ENCODE results near the gene CAMK2B.

DNA sequence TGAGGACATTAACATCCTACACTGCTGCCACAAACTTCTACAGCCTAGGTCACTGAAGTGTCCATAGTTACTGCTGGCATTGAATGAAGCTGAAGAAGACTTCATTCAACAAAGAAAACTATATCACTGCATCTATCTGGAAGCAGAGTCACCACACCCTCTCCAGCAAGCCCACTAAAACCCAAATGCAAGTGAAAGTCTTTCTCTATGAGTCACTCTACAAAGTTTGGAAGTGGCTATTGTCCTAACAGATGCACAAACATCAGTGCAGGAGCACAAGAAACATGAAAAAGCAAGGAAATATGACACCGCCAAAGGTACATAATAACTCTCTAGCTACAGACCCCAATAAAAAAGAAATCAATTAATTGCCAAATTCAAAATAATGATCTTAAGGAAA lies 43.5 kb upstream of the CAMK2B start:
- TF ChIP-seq POLR2AphosphoS5 (IDR thresholded peaks at IDR 0.05): no peak
- no peak for TF ChIP-seq EP300 (IDR thresholded peaks at IDR 0.05)
- TF ChIP-seq, protein P1, sequence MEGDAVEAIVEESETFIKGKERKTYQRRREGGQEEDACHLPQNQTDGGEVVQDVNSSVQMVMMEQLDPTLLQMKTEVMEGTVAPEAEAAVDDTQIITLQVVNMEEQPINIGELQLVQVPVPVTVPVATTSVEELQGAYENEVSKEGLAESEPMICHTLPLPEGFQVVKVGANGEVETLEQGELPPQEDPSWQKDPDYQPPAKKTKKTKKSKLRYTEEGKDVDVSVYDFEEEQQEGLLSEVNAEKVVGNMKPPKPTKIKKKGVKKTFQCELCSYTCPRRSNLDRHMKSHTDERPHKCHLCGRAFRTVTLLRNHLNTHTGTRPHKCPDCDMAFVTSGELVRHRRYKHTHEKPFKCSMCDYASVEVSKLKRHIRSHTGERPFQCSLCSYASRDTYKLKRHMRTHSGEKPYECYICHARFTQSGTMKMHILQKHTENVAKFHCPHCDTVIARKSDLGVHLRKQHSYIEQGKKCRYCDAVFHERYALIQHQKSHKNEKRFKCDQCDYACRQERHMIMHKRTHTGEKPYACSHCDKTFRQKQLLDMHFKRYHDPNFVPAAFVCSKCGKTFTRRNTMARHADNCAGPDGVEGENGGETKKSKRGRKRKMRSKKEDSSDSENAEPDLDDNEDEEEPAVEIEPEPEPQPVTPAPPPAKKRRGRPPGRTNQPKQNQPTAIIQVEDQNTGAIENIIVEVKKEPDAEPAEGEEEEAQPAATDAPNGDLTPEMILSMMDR (IDR thresholded peaks at IDR 0.05): no peak
